A549 (cell line): Measurements from ENCODE around the gene PKHD1.

Experiments
- EHMT2 ChIP-seq: fragments of 200-600 bp; sonication (generic); IDR thresholded peaks from 2 replicates; pipeline ENCODE4 v1.6.1; 2016; ENCODE audit warnings: antibody characterized with exemption, low read depth, mild to moderate bottlenecking, moderate library complexity
- HDAC2 ChIP-seq: fragments of 200-600 bp; sonication (generic); IDR thresholded peaks from 2 replicates; pipeline ENCODE4 v1.6.1; 2016
- POLR2A ChIP-seq: IDR thresholded peaks from 2 replicates; pipeline ENCODE4 v1.6.1; 2012; ENCODE audit warnings: mild to moderate bottlenecking, low read length
- SMC3 ChIP-seq: fragments of >200 bp; sonication (Bioruptor Twin); formaldehyde crosslinking; IDR thresholded peaks from 3 replicates; pipeline ENCODE4 v1.6.1; 2018; ENCODE audit warnings: inconsistent platforms
- SREBF2 ChIP-seq: fragments of 450-650 bp; IDR thresholded peaks from 2 replicates; pipeline ENCODE4 v1.6.1; 2014; ENCODE audit warnings: mild to moderate bottlenecking, moderate library complexity
- TF ChIP-seq, protein P1 (sequence below): fragments of >200 bp; sonication (Bioruptor Twin); formaldehyde crosslinking; IDR thresholded peaks from 3 replicates; pipeline ENCODE4 v1.5.1; 2016
- TF ChIP-seq, protein P2 (sequence below): fragments of 450-650 bp; IDR thresholded peaks from 2 replicates; pipeline ENCODE4 v1.6.1; 2014; ENCODE audit warnings: antibody characterized with exemption

DNA sequence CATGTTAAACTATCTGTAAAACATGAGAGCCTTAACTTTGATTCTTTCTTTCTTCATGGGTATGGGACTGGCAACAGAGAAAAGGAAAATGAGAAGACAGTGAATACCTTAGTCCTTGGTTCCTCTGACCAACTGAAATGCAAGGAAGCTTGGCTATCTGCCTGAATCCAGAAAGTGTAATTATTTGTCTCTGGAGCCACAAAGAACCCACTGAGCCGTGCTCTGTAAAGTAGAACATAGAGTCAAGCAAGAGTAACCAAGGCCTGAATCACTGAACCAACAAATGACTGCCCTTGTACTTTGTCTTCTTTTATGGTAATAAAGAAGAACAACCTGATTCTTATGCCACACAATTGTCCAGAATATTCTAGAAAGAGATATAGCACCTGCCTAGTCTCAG lies 27.6 kb downstream of the PKHD1 start:
- TF ChIP-seq HDAC2 (no peak), EHMT2 (no peak), SREBF2 (no peak), POLR2A (no peak), SMC3 (no peak)
- TF ChIP-seq, protein P1, sequence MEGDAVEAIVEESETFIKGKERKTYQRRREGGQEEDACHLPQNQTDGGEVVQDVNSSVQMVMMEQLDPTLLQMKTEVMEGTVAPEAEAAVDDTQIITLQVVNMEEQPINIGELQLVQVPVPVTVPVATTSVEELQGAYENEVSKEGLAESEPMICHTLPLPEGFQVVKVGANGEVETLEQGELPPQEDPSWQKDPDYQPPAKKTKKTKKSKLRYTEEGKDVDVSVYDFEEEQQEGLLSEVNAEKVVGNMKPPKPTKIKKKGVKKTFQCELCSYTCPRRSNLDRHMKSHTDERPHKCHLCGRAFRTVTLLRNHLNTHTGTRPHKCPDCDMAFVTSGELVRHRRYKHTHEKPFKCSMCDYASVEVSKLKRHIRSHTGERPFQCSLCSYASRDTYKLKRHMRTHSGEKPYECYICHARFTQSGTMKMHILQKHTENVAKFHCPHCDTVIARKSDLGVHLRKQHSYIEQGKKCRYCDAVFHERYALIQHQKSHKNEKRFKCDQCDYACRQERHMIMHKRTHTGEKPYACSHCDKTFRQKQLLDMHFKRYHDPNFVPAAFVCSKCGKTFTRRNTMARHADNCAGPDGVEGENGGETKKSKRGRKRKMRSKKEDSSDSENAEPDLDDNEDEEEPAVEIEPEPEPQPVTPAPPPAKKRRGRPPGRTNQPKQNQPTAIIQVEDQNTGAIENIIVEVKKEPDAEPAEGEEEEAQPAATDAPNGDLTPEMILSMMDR = no peak
- TF ChIP-seq, protein P2, sequence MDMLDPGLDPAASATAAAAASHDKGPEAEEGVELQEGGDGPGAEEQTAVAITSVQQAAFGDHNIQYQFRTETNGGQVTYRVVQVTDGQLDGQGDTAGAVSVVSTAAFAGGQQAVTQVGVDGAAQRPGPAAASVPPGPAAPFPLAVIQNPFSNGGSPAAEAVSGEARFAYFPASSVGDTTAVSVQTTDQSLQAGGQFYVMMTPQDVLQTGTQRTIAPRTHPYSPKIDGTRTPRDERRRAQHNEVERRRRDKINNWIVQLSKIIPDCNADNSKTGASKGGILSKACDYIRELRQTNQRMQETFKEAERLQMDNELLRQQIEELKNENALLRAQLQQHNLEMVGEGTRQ = no peak
